K562 (cell line): ENCODE results near the gene SLC35G1. TPM values are rescaled to one million over a fixed set of nuclear protein-coding genes. Genes with fewer than 3 reads are reported as not detected.
A peak's percentile ranks its signal among the peaks of the same experiment; 100 is the strongest.

ENCODE experiments used
- ATAC-seq: fragments of 200-7000 bp; cut with Tn5 transposase; 3 replicates; pipeline ENCODE4 v1.9.1; 2020; ENCODE audit warnings: moderate library complexity
- BruUV-seq: library from RNA; stranded (reverse); fragments of 400-500 nt; replicated peaks from 2 replicates; lab custom pipeline; 2021; lab: Mats Ljungman, UMichigan
- CTCF ChIA-PET: fragments of 300-600 bp; formaldehyde crosslinking; extraction: SDS; loops from one replicate; lab custom pipeline; 2021; ENCODE audit warnings: low intra/inter-chr PET ratio; lab: Yijun Ruan, JAX
- POLR2A ChIA-PET: fragments of 300-600, 350-650 bp; sonication (Branson Sonifier 250); formaldehyde crosslinking; extraction: SDS; loops from one replicate; lab custom pipeline; 2021; ENCODE audit warnings: antibody characterized with exemption, inconsistent platforms; lab: Yijun Ruan, JAX
- DNase-seq, 4 experiments: peaks; one replicate each; pipeline versions ENCODE4 v3.0.0 to v3.0.0-alpha.2; 2011 to 2018; ENCODE audit warnings: low spot score in 3 of 4, mixed read lengths in 3 of 4; ENCODE audit errors: extremely low read depth in 1 of 4
- FAIRE-seq: peaks from 2 replicates; lab custom pipeline; 2011; peaks lifted over from hg19 to GRCh38; lab: Jason Lieb, UNC
- H2AFZ ChIP-seq: 2 replicates; pipeline ENCODE4 v1.6.0; 2011; ENCODE audit warnings: low read depth, low read length, control low read depth, inconsistent platforms
- H3K27ac ChIP-seq: fragments of 200-600 bp; 3 replicates; pipeline ENCODE4 v1.8.0; 2011; ENCODE audit warnings: low read depth, mild to moderate bottlenecking, control low read depth, inconsistent platforms, low read length, moderate library complexity, mixed read lengths; ENCODE audit errors: extremely low read depth
- H3K27me3 ChIP-seq, 2 experiments: fragments of 300-600 bp in 1 of 2; 2 replicates in 1 of 2; 3 replicates in 1 of 2; pipeline versions ENCODE4 v1.6.0 to v1.8.0; 2011; ENCODE audit warnings: inconsistent platforms in 2 of 2, low read length in 2 of 2, mild to moderate bottlenecking in 1 of 2, mixed read lengths in 1 of 2, moderate library complexity in 1 of 2; ENCODE audit not compliant: control insufficient read depth in 2 of 2, insufficient read depth in 2 of 2
- H3K36me3 ChIP-seq: fragments of 300-600 bp; 3 replicates; pipeline ENCODE4 v1.8.0; 2011; ENCODE audit warnings: mild to moderate bottlenecking, low read length, inconsistent platforms; ENCODE audit not compliant: control insufficient read depth, insufficient read depth
- H3K4me1 ChIP-seq, 2 experiments: fragments of 200-600 bp in 1 of 2; replicated peaks in 1 of 2; 2 replicates in 1 of 2; 3 replicates in 1 of 2; pipeline versions ENCODE4 v1.5.1 to v1.8.0; 2011; ENCODE audit warnings: inconsistent platforms in 2 of 2, low read length in 2 of 2, mild to moderate bottlenecking in 1 of 2, mixed read lengths in 1 of 2, moderate library complexity in 1 of 2; ENCODE audit not compliant: control insufficient read depth in 2 of 2, insufficient read depth in 2 of 2
- H3K4me2 ChIP-seq: 2 replicates; pipeline ENCODE4 v1.6.1; 2011; ENCODE audit warnings: low read length, control low read depth, inconsistent platforms, mixed read lengths; ENCODE audit not compliant: insufficient read depth
- H3K4me3 ChIP-seq: fragments of 200-600 bp; sonication (generic), shearing (Covaris generic); 2 replicates; pipeline ENCODE4 v1.5.1; 2016; ENCODE audit warnings: control low read depth, inconsistent platforms
- H3K79me2 ChIP-seq: fragments of 200-600 bp; 3 replicates; pipeline ENCODE4 v1.8.0; 2011; ENCODE audit warnings: low read length, inconsistent platforms; ENCODE audit not compliant: control insufficient read depth, insufficient read depth
- H3K9ac ChIP-seq, 2 experiments: 2 replicates each; pipeline versions ENCODE4 v1.6.0 to v1.6.1; 2011; ENCODE audit warnings: low read depth in 2 of 2, low read length in 2 of 2, control low read depth in 1 of 2, inconsistent platforms in 1 of 2, mild to moderate bottlenecking in 1 of 2, mixed read lengths in 1 of 2; ENCODE audit not compliant: insufficient read depth in 1 of 2
- H3K9me1 ChIP-seq: one replicate; pipeline ENCODE4 v1.6.0; 2011; ENCODE audit warnings: inconsistent platforms, mild to moderate bottlenecking, low read length, moderate library complexity; ENCODE audit not compliant: control insufficient read depth, insufficient read depth
- H3K9me3 ChIP-seq: replicated peaks from 2 replicates; pipeline ENCODE4 v1.5.1; 2011; ENCODE audit warnings: low read depth, low read length, inconsistent platforms; ENCODE audit not compliant: control insufficient read depth, insufficient read depth
- H4K20me1 ChIP-seq: replicated peaks from 2 replicates; pipeline ENCODE4 v1.6.1; 2011; ENCODE audit warnings: low read length, inconsistent platforms, mixed read lengths; ENCODE audit not compliant: control insufficient read depth, insufficient read depth
- CXXC5 ChIP-seq: fragments of 250-450 bp; sonication (Bioruptor Pico); IDR thresholded peaks from 2 replicates; pipeline ENCODE4 v1.8.0; 2022; ENCODE audit warnings: inconsistent platforms, mild to moderate bottlenecking, moderate library complexity
- GABPA ChIP-seq: fragments of 200-800 bp; sonication (Bioruptor generic); conservative IDR thresholded peaks from 2 replicates; pipeline ENCODE4 v1.6.1; 2016; ENCODE audit warnings: low read depth, missing genetic modification characterization, missing compliant biosample characterization
- ZNF41 ChIP-seq: fragments of 250-450 bp; sonication (Bioruptor Pico); conservative IDR thresholded peaks from 2 replicates; pipeline ENCODE4 v1.4.0; 2020; ENCODE audit warnings: mild to moderate bottlenecking
- in situ Hi-C: fragments of 300-500 bp; cut with MboI; formaldehyde crosslinking; loops from 4 replicates; pipeline ENCODE4 v1.15.0; 2018; ENCODE audit warnings: inconsistent platforms, mixed read lengths
- intact Hi-C: fragments of 100-400 bp; cut with micrococcal nuclease; formaldehyde crosslinking; loops from 2 replicates; pipeline ENCODE4 v1.14.2; 2022
- polyA plus RNA-seq, 8 experiments: library from polyadenylated mRNA; depleted of rRNA in 4 of 8; stranded (reverse) in 5 of 8; unstranded in 3 of 8; fragments of >200 nt; fragmentation: Nextera tagmentation in 2 of 8; fragmentation: Illumina TruSeq in 1 of 8; extraction: Ambion mirVana in 2 of 8; extraction: Trizol in 1 of 8; gene quantifications; 2 replicates each; pipeline versions ENCODE4 v1.2.1 to v1.2.3, GENCODE V29; 2011 to 2014; ENCODE audit warnings: inconsistent platforms in 1 of 8, missing spikeins in 1 of 8
- total RNA-seq, 7 experiments: library from RNA; depleted of rRNA in 6 of 7; stranded (reverse); fragments of >200 nt in 6 of 7; fragmentation: Illumina TruSeq in 2 of 7; extraction: Trizol in 2 of 7; gene quantifications; 2 replicates each; pipeline versions ENCODE4 v1.2.1 to v1.2.3, GENCODE V29; 2011 to 2021; ENCODE audit warnings: low replicate concordance in 1 of 7
- TF ChIP-seq, protein P1 (sequence below): fragments of 450-650 bp; formaldehyde crosslinking; IDR thresholded peaks from 2 replicates; pipeline ENCODE4 v1.4.0; 2020; ENCODE audit warnings: mild to moderate bottlenecking, mixed read lengths
- TF ChIP-seq, protein P2 (sequence below): sonication (generic); formaldehyde crosslinking; IDR thresholded peaks from 2 replicates; pipeline ENCODE4 v1.5.0; 2020; ENCODE audit warnings: missing genetic modification reagents

The SLC35G1 gene
- total and polyA plus RNA-seq, 9 of the 15 experiments (the other 6 are each of a cell fraction or from before 2014, with no cell fraction given): 0.76 to 8.5 (median 4.9) TPM

DNA sequence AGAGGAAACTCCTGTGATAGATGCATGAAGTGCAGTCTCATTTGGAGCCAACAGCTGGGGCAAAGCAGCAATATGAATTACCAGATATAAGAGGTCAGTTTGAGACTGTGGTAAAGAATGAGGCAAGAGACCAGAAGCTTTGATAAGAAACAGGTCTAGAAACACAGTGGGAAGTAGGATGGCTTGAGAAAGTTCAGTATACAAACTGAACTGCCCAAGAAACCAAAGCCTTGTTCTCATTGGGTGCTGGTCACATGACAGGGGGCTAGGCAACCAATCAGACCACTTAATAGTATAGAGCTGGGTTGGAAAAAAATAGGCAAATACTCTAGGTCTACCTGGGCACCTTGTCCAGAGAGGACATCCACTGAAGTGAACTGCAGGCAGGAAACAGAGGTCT is 53.7 kb downstream of the SLC35G1 start:
- H2AFZ ChIP-seq: no peak overlapping the region
- in situ Hi-C loops: no loop called here
- no peak overlapping the region for H3K9ac ChIP-seq
- DNase-seq: peak in 1 of 4 experiments; percentile 20
- no peak overlapping the region for H3K4me2 ChIP-seq
- H4K20me1 ChIP-seq: no peaks in the 10 kb centered on the region
- no peak for ATAC-seq
- no peaks in the 10 kb centered on the region for H3K79me2 ChIP-seq
- H3K9me1 ChIP-seq: no peaks in the 10 kb centered on the region
- no peaks in the 10 kb centered on the region for H3K4me1 ChIP-seq
- intact Hi-C loops: no loop called here
- no peak overlapping the region for H3K27ac ChIP-seq
- no peaks in the 10 kb centered on the region; a peak in 1 of 5 replicates for H3K27me3 ChIP-seq
- TF ChIP-seq GABPA (tag): no peak
- TF ChIP-seq, protein P1, sequence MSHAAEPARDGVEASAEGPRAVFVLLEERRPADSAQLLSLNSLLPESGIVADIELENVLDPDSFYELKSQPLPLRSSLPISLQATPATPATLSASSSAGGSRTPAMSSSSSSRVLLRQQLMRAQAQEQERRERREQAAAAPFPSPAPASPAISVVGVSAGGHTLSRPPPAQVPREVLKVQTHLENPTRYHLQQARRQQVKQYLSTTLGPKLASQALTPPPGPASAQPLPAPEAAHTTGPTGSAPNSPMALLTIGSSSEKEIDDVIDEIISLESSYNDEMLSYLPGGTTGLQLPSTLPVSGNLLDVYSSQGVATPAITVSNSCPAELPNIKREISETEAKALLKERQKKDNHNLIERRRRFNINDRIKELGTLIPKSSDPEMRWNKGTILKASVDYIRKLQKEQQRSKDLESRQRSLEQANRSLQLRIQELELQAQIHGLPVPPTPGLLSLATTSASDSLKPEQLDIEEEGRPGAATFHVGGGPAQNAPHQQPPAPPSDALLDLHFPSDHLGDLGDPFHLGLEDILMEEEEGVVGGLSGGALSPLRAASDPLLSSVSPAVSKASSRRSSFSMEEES (CRISPR knock-in tag): peak; percentile 31
- no peak for TF ChIP-seq CXXC5 (CRISPR knock-in tag)
- no peak for TF ChIP-seq ZNF41 (CRISPR knock-in tag)
- TF ChIP-seq, protein P2, sequence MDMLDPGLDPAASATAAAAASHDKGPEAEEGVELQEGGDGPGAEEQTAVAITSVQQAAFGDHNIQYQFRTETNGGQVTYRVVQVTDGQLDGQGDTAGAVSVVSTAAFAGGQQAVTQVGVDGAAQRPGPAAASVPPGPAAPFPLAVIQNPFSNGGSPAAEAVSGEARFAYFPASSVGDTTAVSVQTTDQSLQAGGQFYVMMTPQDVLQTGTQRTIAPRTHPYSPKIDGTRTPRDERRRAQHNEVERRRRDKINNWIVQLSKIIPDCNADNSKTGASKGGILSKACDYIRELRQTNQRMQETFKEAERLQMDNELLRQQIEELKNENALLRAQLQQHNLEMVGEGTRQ: peak; percentile 36
- no peak for FAIRE-seq
- no peak overlapping the region for H3K4me3 ChIP-seq
- ChIA-PET CTCF (no interaction called here), POLR2A (no interaction called here)
- H3K9me3 ChIP-seq: no peaks in the 10 kb centered on the region
- BruUV-seq: no TSS peak
- no peaks in the 10 kb centered on the region for H3K36me3 ChIP-seq
